COLO668 (cell line): ENCODE data around the gene ERFE.
A peak's percentile ranks its signal among the peaks of the same experiment; 100 is the strongest.

Experiments used
- DNase-seq: peaks from one replicate; lab custom pipeline; 2025; ENCODE audit not compliant: unreplicated experiment; lab: John Stamatoyannopoulos, UW

The ERFE gene

DNA sequence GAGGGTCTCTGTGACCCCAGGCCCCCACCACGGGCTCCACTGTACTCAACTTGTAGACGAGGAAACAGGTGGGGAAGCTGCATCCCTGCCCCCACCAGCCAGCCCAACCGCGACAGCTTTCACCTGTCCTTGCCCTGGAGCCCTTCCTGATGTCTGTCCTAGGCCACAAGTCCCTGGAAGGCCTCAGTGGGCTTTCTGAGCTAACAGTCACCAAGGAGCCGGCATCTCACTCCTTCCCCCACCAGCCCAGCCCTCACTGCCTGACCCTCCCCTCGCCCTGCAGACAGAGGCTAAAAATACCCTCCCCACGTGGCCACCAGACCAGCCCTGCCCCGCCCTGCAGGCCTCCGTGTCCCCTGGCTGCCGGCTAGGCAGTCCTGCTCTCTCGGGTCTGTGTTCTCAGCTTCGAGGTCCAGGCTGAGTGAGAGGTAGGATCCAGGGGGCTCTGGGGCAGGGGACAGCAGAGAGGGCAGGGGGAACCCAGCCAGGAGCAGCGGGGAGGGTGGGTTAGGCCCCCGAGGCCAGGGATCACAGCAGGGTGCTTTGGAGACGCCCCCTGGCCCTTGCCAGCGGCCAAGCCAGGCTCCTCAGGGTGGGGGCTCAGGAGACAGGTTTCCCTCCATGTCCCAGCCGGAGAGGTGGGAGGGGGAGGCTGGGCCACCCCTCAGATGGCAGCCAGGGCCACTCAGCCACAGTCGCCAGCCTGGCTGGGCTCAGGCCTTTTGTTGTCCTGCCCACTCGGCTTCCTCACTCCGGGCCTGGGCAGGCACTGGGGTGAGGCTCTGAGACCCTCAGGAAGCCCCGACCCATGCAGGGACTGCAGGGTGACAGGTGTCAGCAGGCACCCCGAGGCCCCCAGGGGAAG is 20.2 kb upstream of the ERFE start, which contains the start of gene KLHL30:
Gene KLHL30 (plus strand): TSS at position 338 of the 865 bp plus-strand sequence. CDS start 2,087 bp downstream, outside the sequence.
- peak; percentile 56 for DNase-seq

DNA sequence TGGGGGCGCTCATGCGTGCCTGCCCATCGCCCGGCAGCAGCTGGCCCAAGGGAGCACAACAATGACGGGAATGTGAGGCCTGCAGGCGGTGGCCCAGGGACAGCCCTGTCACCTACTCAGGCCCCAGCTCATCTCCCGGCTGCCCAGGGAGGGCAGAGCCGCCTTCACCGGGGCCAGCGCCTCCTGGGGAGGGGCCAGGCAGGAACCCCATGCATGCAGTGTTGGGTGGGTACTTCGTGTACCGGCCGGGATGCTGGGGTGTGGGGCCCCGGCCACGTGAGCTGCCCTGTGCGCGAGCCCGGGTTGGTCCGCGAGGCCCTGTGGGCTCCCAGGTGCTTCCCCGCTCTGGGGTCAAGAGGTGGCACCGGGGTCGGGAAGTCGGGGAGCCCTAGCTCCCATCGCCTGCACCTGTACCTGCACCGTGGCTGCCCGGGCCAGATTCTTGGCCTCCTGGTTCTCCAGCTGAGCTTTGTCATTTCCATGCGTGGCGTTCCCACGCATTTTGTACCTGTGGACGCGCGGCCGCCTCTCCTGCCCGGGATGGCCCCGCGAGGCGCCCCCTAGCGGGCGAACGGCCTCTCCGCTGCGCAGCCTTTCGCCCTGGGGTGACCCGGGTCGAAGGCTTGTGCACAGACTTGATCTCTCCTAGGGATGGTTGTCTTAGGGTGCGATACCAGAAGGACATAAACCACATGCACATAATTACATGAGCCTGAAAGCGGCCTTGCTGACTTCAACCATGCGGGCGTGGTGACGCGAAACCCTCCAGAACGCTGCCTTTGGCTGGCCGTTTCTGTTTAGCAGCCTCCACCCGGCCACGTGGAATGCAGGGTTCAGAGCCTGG is 19.4 kb upstream of the ERFE start:
- DNase-seq: peak; percentile 45

DNA sequence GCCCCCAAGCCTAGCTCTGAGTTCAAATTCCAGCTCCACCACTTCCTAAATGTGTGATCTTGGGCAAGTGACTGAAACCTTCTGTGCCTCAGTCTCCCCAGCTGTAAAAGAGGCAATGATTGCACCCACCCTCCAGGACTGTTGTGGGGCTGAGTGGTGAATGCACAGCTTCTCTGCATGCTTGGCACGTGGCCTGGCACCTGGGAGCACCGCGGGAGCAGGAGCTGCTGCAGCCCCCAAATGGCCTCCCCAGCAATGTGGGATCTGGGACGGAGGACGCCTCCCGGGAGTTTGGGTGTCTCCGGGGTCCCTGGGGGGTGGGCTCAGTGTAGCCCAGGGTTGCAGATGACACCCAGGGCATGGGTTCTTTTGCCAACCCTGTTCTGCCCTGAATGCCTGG is 18.7 kb upstream of the ERFE start:
- DNase-seq: no peak

DNA sequence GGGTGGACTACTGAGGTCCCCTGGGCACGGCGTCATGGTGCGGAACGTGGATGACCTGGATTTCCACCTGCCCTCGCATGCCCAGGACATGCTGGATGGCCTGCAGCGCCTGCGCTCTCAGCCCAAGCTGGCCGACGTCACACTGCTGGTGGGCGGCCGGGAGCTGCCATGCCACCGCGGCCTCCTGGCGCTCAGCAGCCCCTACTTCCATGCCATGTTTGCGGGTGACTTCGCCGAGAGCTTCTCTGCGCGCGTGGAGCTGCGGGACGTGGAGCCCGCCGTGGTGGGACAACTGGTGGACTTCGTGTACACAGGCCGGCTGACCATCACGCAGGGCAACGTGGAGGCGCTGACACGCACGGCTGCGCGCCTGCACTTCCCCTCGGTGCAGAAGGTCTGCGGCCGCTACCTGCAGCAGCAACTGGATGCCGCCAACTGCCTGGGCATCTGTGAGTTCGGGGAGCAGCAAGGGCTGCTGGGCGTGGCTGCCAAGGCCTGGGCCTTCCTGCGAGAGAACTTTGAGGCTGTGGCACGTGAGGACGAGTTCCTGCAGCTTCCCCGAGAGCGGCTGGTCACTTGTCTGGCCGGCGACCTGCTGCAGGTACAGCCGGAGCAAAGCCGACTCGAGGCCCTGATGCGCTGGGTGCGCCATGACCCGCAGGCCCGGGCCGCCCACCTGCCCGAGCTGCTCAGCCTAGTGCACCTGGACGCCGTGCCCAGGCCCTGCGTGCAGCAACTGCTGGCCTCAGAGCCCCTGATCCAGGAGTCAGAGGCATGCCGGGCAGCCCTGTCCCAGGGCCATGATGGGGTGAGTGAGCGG is 17.8 kb upstream of the ERFE start:
- no peak for DNase-seq

DNA sequence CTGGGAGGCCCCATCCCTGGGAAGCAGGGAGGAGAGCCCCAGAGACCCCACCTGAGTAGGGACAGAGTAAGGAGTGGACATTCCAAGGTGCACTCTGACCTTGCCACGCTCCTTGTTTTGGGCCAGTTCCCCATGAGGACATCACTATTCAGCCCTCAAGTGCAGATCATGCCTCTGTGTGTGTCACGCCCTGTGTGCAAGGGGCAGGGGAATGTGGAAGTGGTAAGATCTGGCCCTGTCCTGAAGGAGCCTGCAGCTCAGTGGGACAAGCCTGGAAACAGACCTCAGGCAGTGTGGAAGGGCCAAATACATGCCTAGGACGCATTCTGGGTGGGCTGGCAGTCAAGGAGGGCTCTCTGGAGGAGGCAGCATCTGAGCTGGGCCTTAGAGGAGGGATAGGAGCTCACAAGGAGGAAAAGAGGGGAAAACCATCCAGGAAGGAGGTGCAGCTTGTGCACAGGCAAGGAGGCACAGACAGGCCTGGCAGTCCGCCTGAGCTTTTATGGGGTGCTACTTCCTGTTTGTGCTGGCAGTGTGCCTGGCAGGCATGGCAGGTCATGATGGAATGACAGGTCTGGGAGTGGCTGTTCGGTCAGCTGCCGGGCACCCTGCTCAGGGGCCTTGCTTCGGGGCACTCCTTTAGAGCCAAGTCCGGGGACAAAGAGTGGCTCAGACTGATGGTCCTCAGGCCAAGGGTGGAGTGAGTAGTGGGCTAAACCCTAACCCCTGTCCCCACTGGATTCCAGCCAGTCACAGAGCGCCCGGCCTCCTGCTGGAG is 17.0 kb upstream of the ERFE start:
- peak; percentile 86 for DNase-seq

DNA sequence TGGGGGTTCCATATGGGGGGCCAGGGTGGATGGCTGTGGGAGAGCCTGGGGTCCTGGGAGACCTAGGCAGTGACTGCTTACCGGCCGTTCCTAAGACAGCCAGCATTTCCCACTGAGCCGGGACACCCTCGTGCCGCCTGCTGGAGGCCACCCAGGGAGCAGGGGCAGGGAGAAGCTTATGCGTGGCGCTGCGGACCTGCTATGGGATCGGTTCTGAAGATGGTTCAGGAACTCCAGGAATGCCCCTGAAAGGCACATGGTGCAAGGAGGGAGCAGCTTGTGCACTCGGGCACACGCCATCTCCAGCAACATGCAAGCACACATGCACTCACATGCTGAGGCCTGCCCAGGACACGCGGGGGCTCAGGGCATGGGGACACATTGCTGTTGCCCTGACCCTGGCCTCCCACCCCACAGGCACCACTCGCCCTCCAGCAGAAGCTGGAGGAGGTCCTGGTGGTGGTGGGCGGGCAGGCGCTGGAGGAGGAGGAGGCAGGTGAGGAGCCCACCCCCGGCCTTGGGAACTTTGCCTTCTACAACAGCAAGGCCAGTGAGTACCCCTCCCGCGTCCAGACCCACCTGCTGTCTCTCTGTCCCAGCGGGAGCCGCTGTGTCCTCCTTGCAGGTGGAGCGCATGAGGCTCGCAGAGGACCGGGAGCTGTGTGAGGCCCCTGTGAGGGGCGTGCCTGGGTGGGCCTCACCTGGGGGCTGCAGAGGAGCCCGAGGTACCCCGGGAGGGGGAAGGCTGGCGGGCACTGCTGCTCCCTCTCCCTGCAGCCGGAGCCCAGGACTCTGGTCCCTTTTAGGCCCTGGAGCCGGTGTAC is 16.2 kb upstream of the ERFE start:
- DNase-seq: no peak

GRCh38 chr2:238143239-238143951 is 15.4 kb upstream of the ERFE start:
- DNase-seq: peak; percentile 76

DNA sequence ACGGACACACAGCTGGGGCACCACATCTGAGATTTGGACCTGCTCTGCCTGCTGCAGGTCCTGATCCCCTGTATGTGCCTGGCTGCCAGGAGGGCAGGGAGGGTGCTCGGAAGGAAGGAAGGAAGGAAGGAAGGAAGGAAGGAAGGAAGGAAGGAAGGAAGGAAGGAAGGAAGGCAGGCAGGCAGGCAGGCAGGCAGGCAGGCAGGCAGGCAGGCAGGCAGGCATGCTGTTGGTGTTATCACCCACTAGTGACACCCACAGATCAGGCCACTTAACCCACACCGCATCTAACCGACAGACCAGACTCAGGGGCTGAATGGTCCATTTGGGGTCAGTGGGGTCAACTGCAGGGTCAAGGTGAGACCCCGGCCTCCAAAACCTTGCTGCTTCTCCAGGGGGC is 14.5 kb upstream of the ERFE start:
- DNase-seq: no peak

GRCh38 chr2:238145046-238145445 is 13.7 kb upstream of the ERFE start:
- DNase-seq: no peak

- no peak for DNase-seq
Measured at GRCh38 chr2:238145851-238146250, 12.9 kb upstream of the ERFE start.

DNA sequence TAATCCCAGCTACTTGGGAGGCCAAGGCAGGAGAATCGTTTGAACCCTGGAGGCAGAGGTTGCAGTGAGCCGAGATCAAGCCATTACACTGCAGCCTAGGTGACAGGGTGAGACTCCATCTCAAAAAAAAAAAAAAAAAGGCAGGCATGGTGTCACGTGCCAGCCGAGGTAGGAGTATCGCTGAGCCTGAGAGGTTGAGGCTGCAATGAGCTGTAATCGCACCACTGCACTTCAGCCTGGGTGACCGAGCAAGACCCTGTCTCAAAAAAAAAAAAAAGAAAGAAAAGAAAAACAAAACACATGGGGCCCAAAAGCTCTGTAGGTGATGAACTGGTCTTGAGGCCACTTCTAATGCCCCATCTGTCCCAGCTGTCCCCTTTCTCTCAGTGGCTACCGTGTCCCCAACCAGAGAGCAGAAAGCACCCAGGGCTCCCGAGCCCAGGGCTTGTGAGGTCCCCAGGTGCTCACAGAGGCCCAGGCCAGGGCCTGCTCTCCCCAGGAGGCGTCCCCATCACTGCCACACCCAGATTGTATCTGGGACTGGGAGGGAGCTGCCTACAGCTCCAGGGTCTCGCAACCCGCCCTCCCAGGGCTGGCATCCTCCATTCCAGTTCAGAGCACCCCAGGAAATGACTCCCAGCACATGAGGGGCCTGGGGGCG is 11.8 kb upstream of the ERFE start:
- no peak for DNase-seq

DNA sequence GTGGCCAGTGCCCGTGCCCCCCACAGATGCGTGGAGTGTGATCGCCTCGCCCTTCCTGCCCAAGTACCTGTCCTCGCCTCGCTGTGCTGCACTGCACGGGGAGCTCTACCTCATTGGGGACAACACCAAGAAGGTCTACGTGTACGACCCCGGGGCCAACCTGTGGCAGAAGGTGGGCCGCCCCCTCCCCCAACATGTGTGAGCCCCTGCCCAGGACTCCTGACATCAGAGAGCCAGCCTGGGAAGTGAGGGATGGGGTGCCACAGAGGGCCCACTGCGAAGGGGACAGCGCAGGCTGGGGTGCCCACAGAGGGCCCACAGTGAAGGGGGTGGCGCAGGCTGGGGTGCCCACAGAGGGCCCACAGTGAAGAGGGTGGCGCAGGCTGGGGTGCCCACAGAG is 9.8 kb upstream of the ERFE start:
- no peak for DNase-seq

DNA sequence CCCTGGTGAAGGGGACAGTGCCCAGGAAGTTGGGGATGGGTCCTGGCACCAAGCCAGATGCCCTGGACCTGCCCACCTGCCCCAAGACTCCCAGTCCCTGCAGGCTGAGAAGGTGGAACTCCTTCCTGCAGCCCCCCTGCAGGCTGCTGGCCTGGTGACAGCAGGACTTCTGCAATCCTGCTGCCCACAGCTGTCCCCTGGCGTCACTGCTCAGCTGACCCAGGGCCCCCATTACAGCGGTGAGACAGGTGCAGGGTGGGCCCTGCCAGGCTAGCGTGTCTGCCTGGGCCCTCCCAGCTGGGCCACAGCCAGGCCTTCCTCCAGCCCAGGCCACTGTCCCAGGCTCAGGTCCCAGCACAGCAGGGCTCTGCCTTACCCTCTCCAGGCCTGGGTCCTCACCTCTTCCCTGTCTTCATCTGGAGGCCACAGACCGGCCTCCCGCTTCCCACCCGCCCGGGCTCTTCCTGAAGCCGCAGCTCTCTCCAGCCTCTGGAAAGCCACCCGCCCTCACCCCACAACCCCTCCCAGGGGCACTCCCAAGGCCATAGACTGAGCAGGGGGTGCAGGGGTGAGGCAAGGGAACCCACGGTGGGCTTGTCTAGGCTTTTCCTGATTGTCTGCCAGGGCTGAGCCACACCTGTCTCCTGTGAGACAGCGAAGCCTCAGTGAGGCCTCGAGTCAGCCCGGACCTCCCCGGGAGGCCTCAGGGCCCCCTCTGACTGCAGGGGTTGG is 8.8 kb upstream of the ERFE start:
- DNase-seq: no peak

GRCh38 chr2:238150686-238151085 is 8.1 kb upstream of the ERFE start:
- no peak for DNase-seq

- DNase-seq: no peak
Measured at GRCh38 chr2:238151205-238151604, 7.6 kb upstream of the ERFE start.

- DNase-seq: no peak
Measured at GRCh38 chr2:238151628-238152235, 7.0 kb upstream of the ERFE start.
